Vagina (tissue), 2 donors: ENCODE measurements around the gene AMPD1. TPM values are rescaled to one million over a fixed set of nuclear protein-coding genes. Genes with fewer than 3 reads are reported as not detected.

Experiments used
- DNase-seq, 2 donors: peaks; one replicate each; pipeline ENCODE4 v3.0.0-alpha.2; 2017; ENCODE audit errors: extremely low spot score in 2 of 2
- H3K27ac ChIP-seq: fragments of 200-600 bp; sonication (generic); one replicate; pipeline ENCODE4 v1.5.1; 2019
- H3K27me3 ChIP-seq: fragments of 200-600 bp; sonication (generic); one replicate; pipeline ENCODE4 v1.5.1; 2019
- H3K36me3 ChIP-seq, 2 donors: fragments of 200-600 bp; sonication (generic); one replicate each; pipeline ENCODE4 v1.5.1; 2017 to 2019
- H3K4me1 ChIP-seq: fragments of 200-600 bp; sonication (generic); one replicate; pipeline ENCODE4 v1.5.1; 2019
- H3K4me3 ChIP-seq, 2 donors: fragments of 200-600 bp; sonication (generic); 1 replicate in 1 of 2; 2 replicates in 1 of 2; pipeline ENCODE4 v1.5.1; 2016 to 2019
- H3K9me3 ChIP-seq: fragments of 200-600 bp; sonication (generic); one replicate; pipeline ENCODE4 v1.5.1; 2019
- POLR2A ChIP-seq, 2 donors: fragments of 450-650 bp; IDR thresholded peaks; one replicate each; pipeline ENCODE4 v1.6.1; 2017; ENCODE audit warnings: antibody characterized with exemption in 2 of 2, mild to moderate bottlenecking in 2 of 2, moderate library complexity in 2 of 2
- POLR2AphosphoS5 ChIP-seq, 2 donors: sonication (generic); formaldehyde crosslinking; IDR thresholded peaks; one replicate each; pipeline ENCODE4 v1.9.0; 2017; ENCODE audit warnings: antibody characterized with exemption in 2 of 2, mild to moderate bottlenecking in 2 of 2, low read depth in 1 of 2; ENCODE audit not compliant: insufficient read depth in 1 of 2
- intact Hi-C: fragments of 100-400 bp; cut with DNase I; formaldehyde crosslinking; loops from one replicate; pipeline ENCODE4 v1.15.1; 2023
- total RNA-seq: library from RNA; depleted of rRNA; stranded (reverse); fragments of >200 nt; gene quantifications from one replicate; pipeline ENCODE4 v1.2.3, GENCODE V29; 2016
- TF ChIP-seq, protein P1 (sequence below), 3 experiments: fragments of 450-650 bp in 2 of 3; fragments of 200-600 bp in 1 of 3; sonication (generic) in 1 of 3; IDR thresholded peaks; one replicate each; pipeline ENCODE4 v1.5.1; 2017 to 2019; ENCODE audit warnings: antibody characterized with exemption in 3 of 3, mild to moderate bottlenecking in 2 of 3, moderate library complexity in 2 of 3

AMPD1 gene
- total RNA-seq, 1 donor from 2014 or later = not detected

DNA sequence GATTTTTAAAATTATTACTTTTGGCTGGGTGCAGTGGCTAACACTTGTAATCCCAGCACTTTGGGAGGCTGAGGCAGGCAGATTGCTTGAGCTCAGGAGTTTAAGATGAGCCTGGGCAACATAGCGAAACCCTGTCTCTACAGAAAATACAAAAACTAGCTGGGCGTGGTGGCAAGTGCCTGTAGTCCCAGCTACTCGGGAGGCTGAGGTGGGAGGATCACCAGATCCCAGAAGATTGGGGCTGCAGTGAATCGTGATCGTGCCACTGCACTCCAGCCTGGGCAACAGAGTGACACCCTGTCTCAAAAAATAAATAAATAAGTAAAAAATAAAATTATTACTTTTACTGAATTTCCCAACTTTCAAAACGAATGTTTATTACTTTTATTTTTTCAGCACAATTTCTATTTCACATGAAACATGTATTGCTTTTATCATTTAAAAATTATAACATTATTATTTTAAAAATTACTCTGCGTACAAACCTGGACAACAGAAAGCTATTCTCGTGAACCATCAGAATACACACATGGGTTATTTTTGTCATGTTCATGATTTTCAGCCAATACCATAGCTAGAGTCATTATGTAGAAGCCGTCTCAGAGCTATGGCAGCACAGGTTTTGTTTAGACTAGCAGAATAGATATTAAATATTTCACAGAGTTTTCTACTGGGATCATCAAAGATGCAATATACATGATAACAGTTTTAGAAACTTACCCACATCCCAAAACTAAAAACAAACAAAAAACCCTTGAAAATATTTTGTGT, 621 bp downstream of the AMPD1 start:
- Histone ChIP-seq H3K27ac (no peak overlapping the region), H3K36me3 (no peaks in the 10 kb centered on the region), H3K9me3 (no peaks in the 10 kb centered on the region), H3K4me1 (no peaks in the 10 kb centered on the region), H3K4me3 (no peak overlapping the region), H3K27me3 (no peaks in the 10 kb centered on the region)
- DNase-seq = no peak
- intact Hi-C loops = no loop called here
- TF ChIP-seq POLR2AphosphoS5 (IDR thresholded peaks at IDR 0.05; ENCODE audit: insufficient read depth in 1 of 2, low read depth in 1 of 2) (no peak), POLR2A (IDR thresholded peaks at IDR 0.05) (no peak)
- TF ChIP-seq, protein P1, sequence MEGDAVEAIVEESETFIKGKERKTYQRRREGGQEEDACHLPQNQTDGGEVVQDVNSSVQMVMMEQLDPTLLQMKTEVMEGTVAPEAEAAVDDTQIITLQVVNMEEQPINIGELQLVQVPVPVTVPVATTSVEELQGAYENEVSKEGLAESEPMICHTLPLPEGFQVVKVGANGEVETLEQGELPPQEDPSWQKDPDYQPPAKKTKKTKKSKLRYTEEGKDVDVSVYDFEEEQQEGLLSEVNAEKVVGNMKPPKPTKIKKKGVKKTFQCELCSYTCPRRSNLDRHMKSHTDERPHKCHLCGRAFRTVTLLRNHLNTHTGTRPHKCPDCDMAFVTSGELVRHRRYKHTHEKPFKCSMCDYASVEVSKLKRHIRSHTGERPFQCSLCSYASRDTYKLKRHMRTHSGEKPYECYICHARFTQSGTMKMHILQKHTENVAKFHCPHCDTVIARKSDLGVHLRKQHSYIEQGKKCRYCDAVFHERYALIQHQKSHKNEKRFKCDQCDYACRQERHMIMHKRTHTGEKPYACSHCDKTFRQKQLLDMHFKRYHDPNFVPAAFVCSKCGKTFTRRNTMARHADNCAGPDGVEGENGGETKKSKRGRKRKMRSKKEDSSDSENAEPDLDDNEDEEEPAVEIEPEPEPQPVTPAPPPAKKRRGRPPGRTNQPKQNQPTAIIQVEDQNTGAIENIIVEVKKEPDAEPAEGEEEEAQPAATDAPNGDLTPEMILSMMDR (IDR thresholded peaks at IDR 0.05) = no peak

DNA sequence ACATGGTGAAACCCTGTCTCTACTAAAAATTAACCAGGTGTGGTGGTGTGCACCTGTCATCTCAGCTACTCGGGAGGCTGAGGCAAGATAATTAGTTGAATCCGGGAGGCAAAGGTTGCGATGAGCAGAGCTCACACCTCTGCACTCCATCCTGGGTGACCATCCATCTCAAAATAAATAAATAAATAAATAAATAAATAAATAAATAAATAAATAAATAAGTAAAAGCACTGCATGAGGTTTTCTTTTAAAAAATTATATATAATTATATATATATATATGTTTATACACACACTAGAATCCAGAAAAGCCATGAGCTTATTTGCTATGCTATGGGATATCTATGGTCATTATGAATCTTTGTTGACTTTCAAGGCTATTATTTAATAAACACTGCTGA, 2.4 kb downstream of the AMPD1 start:
- Histone ChIP-seq H3K27ac (no peak overlapping the region), H3K27me3 (no peaks in the 10 kb centered on the region), H3K9me3 (no peaks in the 10 kb centered on the region), H3K36me3 (no peaks in the 10 kb centered on the region), H3K4me1 (no peaks in the 10 kb centered on the region), H3K4me3 (no peak overlapping the region)
- no peak for DNase-seq
- TF ChIP-seq, protein P1 (IDR thresholded peaks at IDR 0.05) = no peak
- TF ChIP-seq POLR2AphosphoS5 (IDR thresholded peaks at IDR 0.05; ENCODE audit: insufficient read depth in 1 of 2, low read depth in 1 of 2) (no peak), POLR2A (IDR thresholded peaks at IDR 0.05) (no peak)
- intact Hi-C loops = no loop called here

DNA sequence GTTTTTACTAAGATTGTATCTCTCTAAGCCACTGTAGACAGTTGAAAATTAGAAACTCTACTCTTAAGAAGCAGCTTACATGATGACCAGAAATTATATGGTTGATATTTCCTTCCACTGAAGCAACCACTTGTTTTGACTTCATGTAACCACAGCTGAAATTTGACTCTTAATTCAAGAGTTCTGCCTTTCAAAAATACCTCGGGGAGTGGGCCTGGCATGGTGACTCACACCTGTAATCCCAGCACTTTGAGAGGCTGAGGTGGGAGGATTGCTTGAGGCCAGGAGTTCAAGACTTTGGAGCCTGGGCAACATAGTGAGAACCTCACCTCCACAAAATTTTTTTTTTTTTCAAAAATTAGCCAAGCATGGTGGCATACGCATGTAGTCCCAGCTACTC, 4.3 kb downstream of the AMPD1 start:
- Histone ChIP-seq H3K27ac (no peak overlapping the region), H3K4me3 (no peak overlapping the region), H3K9me3 (no peaks in the 10 kb centered on the region), H3K4me1 (no peaks in the 10 kb centered on the region), H3K36me3 (no peaks in the 10 kb centered on the region), H3K27me3 (no peaks in the 10 kb centered on the region)
- DNase-seq = no peak
- no peak for TF ChIP-seq POLR2A (IDR thresholded peaks at IDR 0.05)
- TF ChIP-seq POLR2AphosphoS5 (IDR thresholded peaks at IDR 0.05; ENCODE audit: insufficient read depth in 1 of 2, low read depth in 1 of 2) = no peak
- TF ChIP-seq, protein P1 (IDR thresholded peaks at IDR 0.05) = no peak
- intact Hi-C loops = no loop called here

DNA sequence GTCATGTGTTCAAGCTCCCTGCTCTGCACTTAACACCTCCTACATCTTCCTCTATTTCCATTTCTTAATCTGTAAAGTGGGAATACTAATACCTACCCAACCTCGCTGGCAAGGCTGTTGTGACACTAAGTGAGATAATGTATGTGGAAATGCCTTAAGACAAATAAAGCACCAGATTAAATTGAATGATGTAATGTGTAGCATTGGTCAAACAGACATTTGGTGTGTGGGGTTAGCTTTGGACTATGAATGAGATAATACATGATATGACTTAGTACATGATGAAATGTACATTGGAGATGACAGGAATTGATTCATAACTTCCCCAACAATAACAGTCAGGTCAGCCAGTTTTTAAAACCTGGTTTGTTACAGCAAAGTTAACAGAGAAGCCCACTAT, 5.2 kb downstream of the AMPD1 start:
- TF ChIP-seq, protein P1 (IDR thresholded peaks at IDR 0.05) = no peak
- no peak for TF ChIP-seq POLR2A (IDR thresholded peaks at IDR 0.05)
- no peak for TF ChIP-seq POLR2AphosphoS5 (IDR thresholded peaks at IDR 0.05; ENCODE audit: insufficient read depth in 1 of 2, low read depth in 1 of 2)
- no peak for DNase-seq
- no peaks in the 10 kb centered on the region for H3K4me1 ChIP-seq
- H3K4me3 ChIP-seq = no peak overlapping the region
- no peak overlapping the region for H3K27ac ChIP-seq
- H3K36me3 ChIP-seq = no peaks in the 10 kb centered on the region
- H3K27me3 ChIP-seq = no peaks in the 10 kb centered on the region
- intact Hi-C loops = no loop called here
- H3K9me3 ChIP-seq = no peaks in the 10 kb centered on the region

DNA sequence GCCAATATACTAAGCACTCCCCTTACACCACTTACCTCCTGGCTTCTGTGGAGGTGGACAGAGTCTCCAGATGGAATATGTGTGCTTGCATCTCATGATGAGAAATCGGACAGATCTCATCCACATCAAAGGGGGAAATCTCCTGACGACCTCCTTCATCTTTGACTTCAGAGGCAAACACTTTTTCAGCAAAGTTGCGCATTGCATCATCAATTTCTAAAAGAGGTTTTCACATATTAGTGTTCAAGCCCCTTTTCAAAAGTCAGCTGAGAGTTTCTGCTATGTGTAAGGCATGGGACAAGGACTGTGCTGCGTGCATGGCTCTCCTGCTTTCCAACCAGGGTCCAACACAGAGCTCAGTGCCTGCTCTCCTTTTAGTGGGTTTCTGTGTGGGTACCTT, 6.8 kb downstream of the AMPD1 start:
- intact Hi-C loops = no loop called here
- H3K4me1 ChIP-seq = no peaks in the 10 kb centered on the region
- no peaks in the 10 kb centered on the region for H3K9me3 ChIP-seq
- H3K27ac ChIP-seq = no peak overlapping the region
- no peaks in the 10 kb centered on the region for H3K27me3 ChIP-seq
- H3K36me3 ChIP-seq = no peaks in the 10 kb centered on the region
- DNase-seq = no peak
- no peak overlapping the region for H3K4me3 ChIP-seq
- TF ChIP-seq POLR2A (IDR thresholded peaks at IDR 0.05) (no peak), POLR2AphosphoS5 (IDR thresholded peaks at IDR 0.05; ENCODE audit: insufficient read depth in 1 of 2, low read depth in 1 of 2) (no peak)
- TF ChIP-seq, protein P1 (IDR thresholded peaks at IDR 0.05) = no peak
